GM23338 (cell line): ENCODE data around the gene PORCN. TPM values are rescaled to one million over a fixed set of nuclear protein-coding genes. Genes with fewer than 3 reads are reported as not detected.
"Not testable (repeated sequence)": the region's sequence is repeated elsewhere in the genome, so short reads cannot be mapped to it uniquely, and the experiment has no call there.

ENCODE experiments used
- ATAC-seq: fragments of 200-7000 bp; cut with Tn5 transposase; 3 replicates; pipeline ENCODE4 v1.9.1; 2020
- DNase-seq: peaks from one replicate; pipeline ENCODE4 v3.0.0-alpha.2; 2015; ENCODE audit warnings: low spot score
- H2AFZ ChIP-seq: fragments of 200-600 bp; sonication (generic); 2 replicates; pipeline ENCODE4 v1.8.0; 2016; ENCODE audit warnings: antibody characterized with exemption, mild to moderate bottlenecking, moderate library complexity
- H3F3A ChIP-seq: fragments of 200-600 bp; sonication (generic); replicated peaks from 2 replicates; pipeline ENCODE4 v1.8.0; 2017; ENCODE audit warnings: antibody characterized with exemption, mixed run types, low read depth
- H3K27ac ChIP-seq: fragments of 200-600 bp; sonication (generic); 2 replicates; pipeline ENCODE4 v1.6.1; 2016; ENCODE audit warnings: low read depth
- H3K27me3 ChIP-seq: fragments of 200-600 bp; sonication (generic); 2 replicates; pipeline ENCODE4 v1.8.0; 2016; ENCODE audit warnings: mild to moderate bottlenecking, mixed run types, moderate library complexity; ENCODE audit not compliant: insufficient read depth
- H3K36me3 ChIP-seq: fragments of 200-600 bp; sonication (generic); 2 replicates; pipeline ENCODE4 v1.8.0; 2016; ENCODE audit warnings: mild to moderate bottlenecking; ENCODE audit not compliant: insufficient read depth
- H3K4me1 ChIP-seq: fragments of 200-600 bp; sonication (generic); 2 replicates; pipeline ENCODE4 v1.8.0; 2016; ENCODE audit warnings: mild to moderate bottlenecking, moderate library complexity; ENCODE audit not compliant: insufficient read depth
- H3K4me2 ChIP-seq: fragments of 200-600 bp; sonication (generic); 2 replicates; pipeline ENCODE4 v1.7.1; 2017; ENCODE audit warnings: mixed run types
- H3K4me3 ChIP-seq: fragments of 200-600 bp; sonication (generic); 2 replicates; pipeline ENCODE4 v1.6.1; 2016; ENCODE audit warnings: mixed run types
- H3K79me2 ChIP-seq: fragments of 200-600 bp; sonication (generic); replicated peaks from 2 replicates; pipeline ENCODE4 v1.8.0; 2017; ENCODE audit warnings: mild to moderate bottlenecking; ENCODE audit not compliant: insufficient read depth
- H3K9me2 ChIP-seq: fragments of 200-600 bp; sonication (generic); 2 replicates; pipeline ENCODE4 v1.8.0; 2017; ENCODE audit not compliant: insufficient read depth
- H4K20me1 ChIP-seq: fragments of 200-600 bp; sonication (generic); replicated peaks from 2 replicates; pipeline ENCODE4 v1.8.0; 2017; ENCODE audit warnings: mild to moderate bottlenecking; ENCODE audit not compliant: insufficient read depth
- H3K27ac Mint-ChIP-seq: 2 replicates; pipeline ENCODE4 v1.8.0; 2020; ENCODE audit warnings: inconsistent platforms, mild to moderate bottlenecking, moderate library complexity, mixed read lengths
- H3K27me3 Mint-ChIP-seq: 3 replicates; pipeline ENCODE4 v1.8.0; 2022; ENCODE audit warnings: low read depth, mild to moderate bottlenecking, moderate library complexity, mixed read lengths, inconsistent platforms; ENCODE audit not compliant: insufficient read depth, poor library complexity
- H3K36me3 Mint-ChIP-seq: 3 replicates; pipeline ENCODE4 v1.8.0; 2021; ENCODE audit warnings: low read depth, mild to moderate bottlenecking, inconsistent platforms, moderate library complexity, mixed read lengths
- H3K4me1 Mint-ChIP-seq: 3 replicates; pipeline ENCODE4 v1.8.0; 2020; ENCODE audit warnings: mild to moderate bottlenecking, inconsistent platforms, mixed read lengths
- H3K4me3 Mint-ChIP-seq: 3 replicates; pipeline ENCODE4 v1.8.0; 2021; ENCODE audit warnings: moderate library complexity, mild to moderate bottlenecking, inconsistent platforms, mixed read lengths
- H3K9me3 Mint-ChIP-seq: 3 replicates; pipeline ENCODE4 v1.8.0; 2020; ENCODE audit warnings: moderate library complexity, mild to moderate bottlenecking, inconsistent platforms, mixed read lengths
- CREB1 ChIP-seq: fragments of 250-450 bp; sonication (Bioruptor Pico); IDR thresholded peaks from 2 replicates; pipeline ENCODE4 v1.5.0; 2020; ENCODE audit warnings: low read depth, mild to moderate bottlenecking, moderate library complexity
- EZH2 ChIP-seq: fragments of 200-600 bp; sonication (generic); IDR thresholded peaks from one replicate; pipeline ENCODE4 v1.8.0; 2017; ENCODE audit warnings: antibody characterized with exemption, mild to moderate bottlenecking, low read depth; ENCODE audit not compliant: unreplicated experiment
- EZH2phosphoT487 ChIP-seq: fragments of 200-600 bp; sonication (generic); IDR thresholded peaks from one replicate; pipeline ENCODE4 v1.8.1; 2018; ENCODE audit warnings: antibody characterized with exemption; ENCODE audit not compliant: unreplicated experiment
- JUNB ChIP-seq: IDR thresholded peaks from one replicate; pipeline ENCODE4 v1.6.1; 2016; ENCODE audit warnings: antibody characterized with exemption; ENCODE audit not compliant: unreplicated experiment
- NANOG ChIP-seq: IDR thresholded peaks from 2 replicates; pipeline ENCODE4 v1.6.1; 2016; ENCODE audit warnings: antibody characterized with exemption, borderline replicate concordance
- POLR2AphosphoS5 ChIP-seq: IDR thresholded peaks from 2 replicates; pipeline ENCODE4 v1.6.1; 2016; ENCODE audit warnings: antibody characterized with exemption, low read depth
- REST ChIP-seq: IDR thresholded peaks from one replicate; pipeline ENCODE4 v1.6.1; 2018; ENCODE audit warnings: antibody characterized with exemption; ENCODE audit not compliant: unreplicated experiment
- ZNF114 ChIP-seq: fragments of 250-450 bp; sonication (Bioruptor Pico); IDR thresholded peaks from 2 replicates; pipeline ENCODE4 v1.5.0; 2020; ENCODE audit warnings: mild to moderate bottlenecking, moderate library complexity
- ZNF331 ChIP-seq: fragments of 250-450 bp; sonication (Bioruptor Pico); IDR thresholded peaks from 2 replicates; pipeline ENCODE4 v1.5.0; 2020; ENCODE audit warnings: low read depth, mild to moderate bottlenecking, moderate library complexity
- polyA plus RNA-seq: library from polyadenylated mRNA; unstranded; fragments of >200 nt; fragmentation: Nextera tagmentation; extraction: Ambion mirVana; gene quantifications from 2 replicates; pipeline ENCODE4 v1.2.1, GENCODE V29; 2016
- total RNA-seq: library from RNA; depleted of rRNA; stranded (reverse); fragments of >200 nt; shearing (Covaris generic); gene quantifications from 2 replicates; pipeline ENCODE4 v1.2.3, GENCODE V29; 2014
- TF ChIP-seq, protein P1 (sequence below): IDR thresholded peaks from 2 replicates; pipeline ENCODE4 v1.6.1; 2016; ENCODE audit warnings: antibody characterized with exemption
- TF ChIP-seq, protein P2 (sequence below), 2 experiments: fragments of 200-600 bp in 1 of 2; sonication (generic) in 1 of 2; conservative IDR thresholded peaks; 2 replicates each; pipeline versions ENCODE4 v1.5.1 to v1.6.1; 2016 to 2017; ENCODE audit warnings: antibody characterized with exemption in 2 of 2, low read depth in 2 of 2, mild to moderate bottlenecking in 2 of 2, moderate library complexity in 1 of 2

Gene PORCN
- total and polyA plus RNA-seq, 2 experiments from 2014 or later: 19.4 to 28.5 TPM

- H3K27me3 ChIP-seq: no peaks in the 10 kb centered on the region
These were observed 40.1 kb downstream of the PORCN start for GRCh38 chrX:48548871-48549270.

GRCh38 chrX:48555731-48556325, 47.0 kb downstream of the PORCN start:
- not testable (repeated sequence) for H3K9me3 Mint-ChIP-seq, ATAC-seq

More at GRCh38 chrX:48548871-48549270, 40.1 kb downstream of the PORCN start:
- ATAC-seq: no peak
- Histone ChIP-seq H3K4me1 (no peaks in the 10 kb centered on the region), H3K36me3 (no peaks in the 10 kb centered on the region), H4K20me1 (no peaks in the 10 kb centered on the region), H3K9me2 (no peaks in the 10 kb centered on the region), H3K4me3 (no peak overlapping the region), H3K79me2 (no peaks in the 10 kb centered on the region), H3K4me2 (no peak overlapping the region), H2AFZ (no peak overlapping the region), H3K27ac (no peak overlapping the region), H3F3A (no peaks in the 10 kb centered on the region)
- Mint-ChIP-seq H3K4me3 (no peak overlapping the region), H3K9me3 (no peaks in the 10 kb centered on the region), H3K27ac (no peak overlapping the region), H3K4me1 (no peaks in the 10 kb centered on the region), H3K36me3 (peaks cover 6% of the 10 kb centered on the region; the same call in 1 of the 3 replicates), H3K27me3 (no peaks in the 10 kb centered on the region)
- TF ChIP-seq, protein P1, sequence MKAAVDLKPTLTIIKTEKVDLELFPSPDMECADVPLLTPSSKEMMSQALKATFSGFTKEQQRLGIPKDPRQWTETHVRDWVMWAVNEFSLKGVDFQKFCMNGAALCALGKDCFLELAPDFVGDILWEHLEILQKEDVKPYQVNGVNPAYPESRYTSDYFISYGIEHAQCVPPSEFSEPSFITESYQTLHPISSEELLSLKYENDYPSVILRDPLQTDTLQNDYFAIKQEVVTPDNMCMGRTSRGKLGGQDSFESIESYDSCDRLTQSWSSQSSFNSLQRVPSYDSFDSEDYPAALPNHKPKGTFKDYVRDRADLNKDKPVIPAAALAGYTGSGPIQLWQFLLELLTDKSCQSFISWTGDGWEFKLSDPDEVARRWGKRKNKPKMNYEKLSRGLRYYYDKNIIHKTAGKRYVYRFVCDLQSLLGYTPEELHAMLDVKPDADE: no peak
- no peak for DNase-seq

GRCh38 chrX:48558271-48558670, 49.5 kb downstream of the PORCN start:
- ATAC-seq (no peak), DNase-seq (no peak)
- TF ChIP-seq ZNF331 (CRISPR knock-in tag) (no peak), REST (no peak), NANOG (no peak), CREB1 (CRISPR knock-in tag) (no peak), JUNB (no peak), ZNF114 (CRISPR knock-in tag) (no peak), EZH2phosphoT487 (no peak), POLR2AphosphoS5 (no peak), EZH2 (no peak)
- TF ChIP-seq, protein P1: no peak
- TF ChIP-seq, protein P2, sequence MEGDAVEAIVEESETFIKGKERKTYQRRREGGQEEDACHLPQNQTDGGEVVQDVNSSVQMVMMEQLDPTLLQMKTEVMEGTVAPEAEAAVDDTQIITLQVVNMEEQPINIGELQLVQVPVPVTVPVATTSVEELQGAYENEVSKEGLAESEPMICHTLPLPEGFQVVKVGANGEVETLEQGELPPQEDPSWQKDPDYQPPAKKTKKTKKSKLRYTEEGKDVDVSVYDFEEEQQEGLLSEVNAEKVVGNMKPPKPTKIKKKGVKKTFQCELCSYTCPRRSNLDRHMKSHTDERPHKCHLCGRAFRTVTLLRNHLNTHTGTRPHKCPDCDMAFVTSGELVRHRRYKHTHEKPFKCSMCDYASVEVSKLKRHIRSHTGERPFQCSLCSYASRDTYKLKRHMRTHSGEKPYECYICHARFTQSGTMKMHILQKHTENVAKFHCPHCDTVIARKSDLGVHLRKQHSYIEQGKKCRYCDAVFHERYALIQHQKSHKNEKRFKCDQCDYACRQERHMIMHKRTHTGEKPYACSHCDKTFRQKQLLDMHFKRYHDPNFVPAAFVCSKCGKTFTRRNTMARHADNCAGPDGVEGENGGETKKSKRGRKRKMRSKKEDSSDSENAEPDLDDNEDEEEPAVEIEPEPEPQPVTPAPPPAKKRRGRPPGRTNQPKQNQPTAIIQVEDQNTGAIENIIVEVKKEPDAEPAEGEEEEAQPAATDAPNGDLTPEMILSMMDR (conservative IDR thresholded peaks at IDR 0.05; ENCODE audit: low read depth in 2 of 2): no peak
- H3K27me3 ChIP-seq: no peaks in the 10 kb centered on the region
- H3K36me3 ChIP-seq: no peaks in the 10 kb centered on the region
- no peak overlapping the region for H3K4me3 ChIP-seq
- no peaks in the 10 kb centered on the region for H3K4me1 ChIP-seq
- Mint-ChIP-seq H3K27ac (no peak overlapping the region), H3K4me1 (peaks cover 3% of the 10 kb centered on the region; the same call in 1 of the 3 replicates), H3K9me3 (no peaks in the 10 kb centered on the region), H3K4me3 (no peak overlapping the region), H3K27me3 (no peaks in the 10 kb centered on the region), H3K36me3 (peaks cover 12% of the 10 kb centered on the region; the same call in 2 of the 3 replicates)
- H3K27ac ChIP-seq: no peak overlapping the region
- H3K79me2 ChIP-seq: no peaks in the 10 kb centered on the region
- no peaks in the 10 kb centered on the region for H3F3A ChIP-seq
- H4K20me1 ChIP-seq: no peaks in the 10 kb centered on the region
- no peak overlapping the region for H2AFZ ChIP-seq
- no peaks in the 10 kb centered on the region for H3K9me2 ChIP-seq
- no peak overlapping the region for H3K4me2 ChIP-seq

More at GRCh38 chrX:48555731-48556325, 47.0 kb downstream of the PORCN start:
- H3K79me2 ChIP-seq, DNase-seq, H3F3A ChIP-seq, H3K4me1 ChIP-seq, H3K4me1 Mint-ChIP-seq, H4K20me1 ChIP-seq, H3K4me3 Mint-ChIP-seq, H3K9me2 ChIP-seq, H3K27me3 Mint-ChIP-seq, H3K27ac ChIP-seq, H3K4me3 ChIP-seq, H3K27ac Mint-ChIP-seq, H2AFZ ChIP-seq, H3K36me3 ChIP-seq, H3K36me3 Mint-ChIP-seq, H3K27me3 ChIP-seq, H3K4me2 ChIP-seq: not testable (repeated sequence)
